Naive B cell (primary cell): ENCODE measurements around the gene SCPEP1. TPM values are rescaled to one million over a fixed set of nuclear protein-coding genes. Genes with fewer than 3 reads are reported as not detected.
"Not testable (repeated sequence)": the region's sequence is repeated elsewhere in the genome, so short reads cannot be mapped to it uniquely, and the experiment has no call there.

Experiments
- ATAC-seq, 2 donors: fragments of 150-1000 bp; cut with Tn5 transposase; 2 replicates each; pipeline ENCODE4 v1.10.0; 2021; ENCODE audit warnings: low read depth in 2 of 2, mild to moderate bottlenecking in 2 of 2, moderate library complexity in 2 of 2
- DNase-seq: peaks from one replicate; pipeline ENCODE4 v3.0.0; 2022
- H3K27ac Mint-ChIP-seq, 6 donors: one replicate each; pipeline ENCODE4 v1.8.0; 2020 to 2022; ENCODE audit warnings: mild to moderate bottlenecking in 6 of 6, mixed read lengths in 6 of 6, moderate library complexity in 5 of 6, inconsistent platforms in 2 of 6
- H3K27me3 Mint-ChIP-seq, 3 donors: one replicate each; pipeline ENCODE4 v1.8.0; 2021 to 2022; ENCODE audit warnings: mixed read lengths in 3 of 3, mild to moderate bottlenecking in 1 of 3
- H3K36me3 Mint-ChIP-seq, 2 donors: one replicate each; pipeline ENCODE4 v1.8.0; 2020 to 2022; ENCODE audit warnings: mixed read lengths in 2 of 2, inconsistent platforms in 1 of 2, mild to moderate bottlenecking in 1 of 2
- H3K4me1 Mint-ChIP-seq, 3 donors: one replicate each; pipeline ENCODE4 v1.8.0; 2020 to 2022; ENCODE audit warnings: mixed read lengths in 3 of 3, inconsistent platforms in 1 of 3, mild to moderate bottlenecking in 1 of 3, moderate library complexity in 1 of 3
- H3K4me3 Mint-ChIP-seq, 8 donors: one replicate each; pipeline ENCODE4 v1.8.0; 2020 to 2022; ENCODE audit warnings: mild to moderate bottlenecking in 8 of 8, mixed read lengths in 8 of 8, moderate library complexity in 8 of 8, inconsistent platforms in 2 of 8
- H3K9me3 Mint-ChIP-seq, 7 donors: one replicate each; pipeline ENCODE4 v1.8.0; 2020 to 2022; ENCODE audit warnings: mixed read lengths in 7 of 7, mild to moderate bottlenecking in 5 of 7, inconsistent platforms in 2 of 7, moderate library complexity in 1 of 7
- polyA plus RNA-seq, 6 donors: library from polyadenylated mRNA; unstranded; fragments of 300-500 nt; fragmentation: Illumina TruSeq; gene quantifications; one replicate each; pipeline ENCODE4 v1.2.3, GENCODE V29; 2021; ENCODE audit warnings: low read depth in 6 of 6

The SCPEP1 gene
- polyA plus RNA-seq, 6 donors from 2014 or later: 134 to 305 (median 175) TPM

- Mint-ChIP-seq H3K36me3 (peaks cover 0 to 15% of the 10 kb centered on the region in 2 donors), H3K4me3 (no peak overlapping the region), H3K27me3 (no peaks in the 10 kb centered on the region), H3K4me1 (peaks cover 4 to 6% (median 5%) of the 10 kb centered on the region in 3 donors), H3K27ac (peak overlapping the region in 1 of 6 donors; percentile 39), H3K9me3 (no peaks in the 10 kb centered on the region)
- ATAC-seq (no peak), DNase-seq (no peak)
Measured at GRCh38 chr17:56943505-56944125, 34.3 kb upstream of the SCPEP1 start.

GRCh38 chr17:56945938-56946505 lies 31.9 kb upstream of the SCPEP1 start:
- no peak overlapping the region for H3K4me3 Mint-ChIP-seq
- ATAC-seq: no peak
- no peak for DNase-seq
- H3K36me3 Mint-ChIP-seq: peaks cover 12 to 20% of the 10 kb centered on the region in 2 donors
- H3K4me1 Mint-ChIP-seq: peaks cover 0 to 4% (median 0%) of the 10 kb centered on the region in 3 donors
- H3K27me3 Mint-ChIP-seq: no peaks in the 10 kb centered on the region
- peak overlapping the region in 1 of 6 donors; percentile 47 for H3K27ac Mint-ChIP-seq
- H3K9me3 Mint-ChIP-seq: no peaks in the 10 kb centered on the region

GRCh38 chr17:56947741-56948140 lies 30.2 kb upstream of the SCPEP1 start:
- no peak overlapping the region for H3K27ac Mint-ChIP-seq
- H3K27me3 Mint-ChIP-seq: no peaks in the 10 kb centered on the region
- H3K4me1 Mint-ChIP-seq: peaks cover 0 to 4% (median 0%) of the 10 kb centered on the region in 3 donors
- no peak for DNase-seq
- H3K4me3 Mint-ChIP-seq: no peak overlapping the region
- no peak for ATAC-seq
- no peaks in the 10 kb centered on the region for H3K9me3 Mint-ChIP-seq
- peaks cover 12 to 21% of the 10 kb centered on the region in 2 donors for H3K36me3 Mint-ChIP-seq

- Mint-ChIP-seq H3K4me1 (peaks cover 0 to 6% (median 0%) of the 10 kb centered on the region in 3 donors), H3K4me3 (no peak overlapping the region), H3K27me3 (no peaks in the 10 kb centered on the region), H3K27ac (no peak overlapping the region), H3K9me3 (no peaks in the 10 kb centered on the region), H3K36me3 (peaks cover 6 to 21% of the 10 kb centered on the region in 2 donors)
- DNase-seq: no peak
- ATAC-seq: no peak
Measured at GRCh38 chr17:56948491-56948890, 29.4 kb upstream of the SCPEP1 start.

- no peaks in the 10 kb centered on the region for H3K27me3 Mint-ChIP-seq
- ATAC-seq (no peak), DNase-seq (no peak)
- peaks cover 6 to 21% of the 10 kb centered on the region in 2 donors for H3K36me3 Mint-ChIP-seq
- peaks cover 0 to 8% (median 0%) of the 10 kb centered on the region in 3 donors for H3K4me1 Mint-ChIP-seq
- H3K9me3 Mint-ChIP-seq: no peaks in the 10 kb centered on the region
- H3K27ac Mint-ChIP-seq: no peak overlapping the region
- no peak overlapping the region for H3K4me3 Mint-ChIP-seq
Measured at GRCh38 chr17:56949595-56949994, 28.3 kb upstream of the SCPEP1 start.

- peak overlapping the region in 1 of 6 donors; percentile 47 for H3K27ac Mint-ChIP-seq
Measured at GRCh38 chr17:56956992-56957391, 20.9 kb upstream of the SCPEP1 start.

GRCh38 chr17:56960596-56961538 lies 17.1 kb upstream of the SCPEP1 start, which contains the start of gene COIL:
Gene COIL, minus strand, starts transcription at chr17:56961050. Its CDS starts 31 bp downstream, at chr17:56961019.
- Mint-ChIP-seq H3K27ac (peak within 1 kb of the TSS; percentile 49 to 95 (median 86)), H3K4me3 (peak within 1 kb of the TSS; percentile 78 to 95 (median 89))

More at GRCh38 chr17:56956992-56957391, 20.9 kb upstream of the SCPEP1 start:
- H3K27me3 Mint-ChIP-seq: no peaks in the 10 kb centered on the region
- peaks cover 11 to 34% (median 19%) of the 10 kb centered on the region in 3 donors for H3K4me1 Mint-ChIP-seq
- H3K36me3 Mint-ChIP-seq: no peaks in the 10 kb centered on the region
- DNase-seq (no peak), ATAC-seq (no peak)
- H3K9me3 Mint-ChIP-seq: no peaks in the 10 kb centered on the region
- H3K4me3 Mint-ChIP-seq: no peak overlapping the region

GRCh38 chr17:56965241-56965640 lies 12.7 kb upstream of the SCPEP1 start:
- H3K27ac Mint-ChIP-seq: not testable (repeated sequence)
- H3K4me3 Mint-ChIP-seq: peak overlapping the region in 1 of 8 donors; percentile 3

More at GRCh38 chr17:56960596-56961538, 17.1 kb upstream of the SCPEP1 start, which contains the start of gene COIL:
- H3K4me1 Mint-ChIP-seq: peaks cover 7 to 34% (median 19%) of the 10 kb centered on the region in 3 donors
- ATAC-seq: peak; percentile 96 to 98
- H3K9me3 Mint-ChIP-seq: no peaks in the 10 kb centered on the region
- peak; percentile 92 for DNase-seq
- H3K36me3 Mint-ChIP-seq: no peaks in the 10 kb centered on the region
- no peaks in the 10 kb centered on the region for H3K27me3 Mint-ChIP-seq

GRCh38 chr17:56965681-56966080 lies 12.2 kb upstream of the SCPEP1 start:
- not testable (repeated sequence) for ATAC-seq, H3K9me3 Mint-ChIP-seq, H3K27ac Mint-ChIP-seq, H3K4me1 Mint-ChIP-seq, H3K27me3 Mint-ChIP-seq, DNase-seq, H3K36me3 Mint-ChIP-seq
- H3K4me3 Mint-ChIP-seq: peak overlapping the region in 1 of 8 donors; percentile 28

More at GRCh38 chr17:56965241-56965640, 12.7 kb upstream of the SCPEP1 start:
- not testable (repeated sequence) for H3K27me3 Mint-ChIP-seq, ATAC-seq, H3K4me1 Mint-ChIP-seq, H3K36me3 Mint-ChIP-seq, H3K9me3 Mint-ChIP-seq, DNase-seq

- no peak for ATAC-seq
- Mint-ChIP-seq H3K27me3 (no peaks in the 10 kb centered on the region), H3K27ac (no peak overlapping the region), H3K4me1 (peaks cover 0 to 3% (median 0%) of the 10 kb centered on the region in 3 donors), H3K9me3 (no peaks in the 10 kb centered on the region), H3K4me3 (no peak overlapping the region), H3K36me3 (no peaks in the 10 kb centered on the region)
- no peak for DNase-seq
Measured at GRCh38 chr17:56966338-56966737, 11.6 kb upstream of the SCPEP1 start.

- no peaks in the 10 kb centered on the region for H3K4me1 Mint-ChIP-seq
- ATAC-seq: no peak
- no peak overlapping the region for H3K4me3 Mint-ChIP-seq
- H3K27ac Mint-ChIP-seq: no peak overlapping the region
- H3K36me3 Mint-ChIP-seq: no peaks in the 10 kb centered on the region
- no peak for DNase-seq
- no peaks in the 10 kb centered on the region for H3K27me3 Mint-ChIP-seq
- H3K9me3 Mint-ChIP-seq: no peaks in the 10 kb centered on the region
Measured at GRCh38 chr17:56970974-56971373, 7.0 kb upstream of the SCPEP1 start.

- no peak overlapping the region for H3K4me3 Mint-ChIP-seq
- DNase-seq (no peak), ATAC-seq (no peak)
- no peaks in the 10 kb centered on the region for H3K36me3 Mint-ChIP-seq
- peaks cover 4 to 5% (median 5%) of the 10 kb centered on the region in 3 donors for H3K4me1 Mint-ChIP-seq
- H3K9me3 Mint-ChIP-seq: no peaks in the 10 kb centered on the region
- no peak overlapping the region for H3K27ac Mint-ChIP-seq
- H3K27me3 Mint-ChIP-seq: no peaks in the 10 kb centered on the region
Measured at GRCh38 chr17:56972111-56972730, 5.7 kb upstream of the SCPEP1 start.

GRCh38 chr17:56973520-56973919 lies 4.4 kb upstream of the SCPEP1 start:
- peaks cover 12 to 16% (median 12%) of the 10 kb centered on the region in 3 donors for H3K4me1 Mint-ChIP-seq
- DNase-seq (no peak), ATAC-seq (no peak)
- no peak overlapping the region for H3K4me3 Mint-ChIP-seq
- no peak overlapping the region for H3K27ac Mint-ChIP-seq
- H3K9me3 Mint-ChIP-seq: no peaks in the 10 kb centered on the region
- no peaks in the 10 kb centered on the region for H3K36me3 Mint-ChIP-seq
- H3K27me3 Mint-ChIP-seq: no peaks in the 10 kb centered on the region
